Ishikawa (cell line): ENCODE data around the gene ATG9B.

Experiments used
- CEBPB ChIP-seq: IDR thresholded peaks from 2 replicates; pipeline ENCODE4 v1.6.1; 2012
- CREB1 ChIP-seq: IDR thresholded peaks from 2 replicates; pipeline ENCODE4 v1.6.1; 2012; ENCODE audit warnings: low read depth
- EGR1 ChIP-seq: IDR thresholded peaks from 2 replicates; pipeline ENCODE4 v1.6.1; 2012
- EP300 ChIP-seq: IDR thresholded peaks from 2 replicates; pipeline ENCODE4 v1.6.1; 2012; ENCODE audit warnings: borderline replicate concordance
- FOXM1 ChIP-seq: IDR thresholded peaks from 2 replicates; pipeline ENCODE4 v1.6.1; 2012; ENCODE audit warnings: low read depth, borderline replicate concordance
- NFIC ChIP-seq: IDR thresholded peaks from 2 replicates; pipeline ENCODE4 v1.6.1; 2012
- RAD21 ChIP-seq: IDR thresholded peaks from 2 replicates; pipeline ENCODE4 v1.6.1; 2012; ENCODE audit warnings: low read depth
- TAF1 ChIP-seq: IDR thresholded peaks from 2 replicates; pipeline ENCODE4 v1.6.1; 2012; ENCODE audit warnings: low read depth, mild to moderate bottlenecking
- TCF12 ChIP-seq: IDR thresholded peaks from 2 replicates; pipeline ENCODE4 v1.6.1; 2012; ENCODE audit warnings: low read depth
- YY1 ChIP-seq: IDR thresholded peaks from 2 replicates; pipeline ENCODE4 v1.6.1; 2012; ENCODE audit warnings: low read depth
- ZBTB7A ChIP-seq: IDR thresholded peaks from 2 replicates; pipeline ENCODE4 v1.6.1; 2012; ENCODE audit warnings: low read depth
- TF ChIP-seq, protein P1 (sequence below): IDR thresholded peaks from 2 replicates; pipeline ENCODE4 v1.6.1; 2012
- TF ChIP-seq, protein P2 (sequence below): IDR thresholded peaks from 2 replicates; pipeline ENCODE4 v1.6.1; 2012; ENCODE audit warnings: low read depth, mild to moderate bottlenecking
- TF ChIP-seq, protein P3 (sequence below): IDR thresholded peaks from 2 replicates; pipeline ENCODE4 v1.6.1; 2012

DNA sequence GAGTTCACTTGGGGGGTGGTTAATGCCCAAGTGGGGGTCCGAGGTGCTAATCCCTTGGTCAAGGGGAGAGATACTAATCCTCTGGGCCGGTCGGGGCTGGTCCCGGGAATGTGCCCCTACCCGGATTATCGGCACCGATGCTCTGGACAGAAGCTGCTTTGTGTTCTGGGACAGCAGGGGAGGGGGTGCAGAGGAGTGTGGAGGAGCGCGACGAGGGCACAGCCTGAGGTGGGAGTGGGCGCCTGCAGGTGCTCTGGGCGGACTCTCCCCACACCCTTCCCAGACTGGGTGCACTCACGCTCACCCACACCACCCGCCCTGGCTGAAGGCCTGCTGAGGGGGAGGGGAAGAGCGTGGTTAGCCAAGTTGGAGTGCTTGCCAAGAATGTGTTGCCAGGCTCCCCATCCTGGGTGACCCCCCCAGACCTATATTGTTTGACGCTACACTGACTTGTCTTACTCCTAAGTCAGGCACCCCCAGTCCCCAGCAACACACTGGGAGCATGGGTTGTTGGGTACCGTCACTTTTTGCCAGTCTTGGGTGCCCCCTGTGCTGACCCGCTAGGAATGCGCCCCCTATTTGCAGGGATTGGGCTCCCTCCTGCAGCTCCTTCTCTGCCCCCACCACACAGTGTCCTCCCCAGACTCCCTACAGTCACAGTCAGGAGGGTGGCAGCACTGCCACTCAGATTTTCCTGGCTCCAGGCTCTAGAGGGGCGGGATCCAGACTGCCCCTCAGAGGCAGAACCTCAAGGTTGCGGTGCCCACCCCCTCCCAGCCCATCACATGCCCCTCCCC lies 36.3 kb upstream of the ATG9B start:
- TF ChIP-seq RAD21 = 0 out of 2 replicates have a peak, but pooled peaks have one; percentile 1
- no peak for TF ChIP-seq YY1
- 0 out of 2 replicates have a peak, but pooled peaks have one; percentile 23 for TF ChIP-seq EP300
- TF ChIP-seq, protein P1, sequence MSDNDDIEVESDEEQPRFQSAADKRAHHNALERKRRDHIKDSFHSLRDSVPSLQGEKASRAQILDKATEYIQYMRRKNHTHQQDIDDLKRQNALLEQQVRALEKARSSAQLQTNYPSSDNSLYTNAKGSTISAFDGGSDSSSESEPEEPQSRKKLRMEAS = peak; percentile 75; the same call in 1 of the 2 replicates
- TF ChIP-seq, protein P2, sequence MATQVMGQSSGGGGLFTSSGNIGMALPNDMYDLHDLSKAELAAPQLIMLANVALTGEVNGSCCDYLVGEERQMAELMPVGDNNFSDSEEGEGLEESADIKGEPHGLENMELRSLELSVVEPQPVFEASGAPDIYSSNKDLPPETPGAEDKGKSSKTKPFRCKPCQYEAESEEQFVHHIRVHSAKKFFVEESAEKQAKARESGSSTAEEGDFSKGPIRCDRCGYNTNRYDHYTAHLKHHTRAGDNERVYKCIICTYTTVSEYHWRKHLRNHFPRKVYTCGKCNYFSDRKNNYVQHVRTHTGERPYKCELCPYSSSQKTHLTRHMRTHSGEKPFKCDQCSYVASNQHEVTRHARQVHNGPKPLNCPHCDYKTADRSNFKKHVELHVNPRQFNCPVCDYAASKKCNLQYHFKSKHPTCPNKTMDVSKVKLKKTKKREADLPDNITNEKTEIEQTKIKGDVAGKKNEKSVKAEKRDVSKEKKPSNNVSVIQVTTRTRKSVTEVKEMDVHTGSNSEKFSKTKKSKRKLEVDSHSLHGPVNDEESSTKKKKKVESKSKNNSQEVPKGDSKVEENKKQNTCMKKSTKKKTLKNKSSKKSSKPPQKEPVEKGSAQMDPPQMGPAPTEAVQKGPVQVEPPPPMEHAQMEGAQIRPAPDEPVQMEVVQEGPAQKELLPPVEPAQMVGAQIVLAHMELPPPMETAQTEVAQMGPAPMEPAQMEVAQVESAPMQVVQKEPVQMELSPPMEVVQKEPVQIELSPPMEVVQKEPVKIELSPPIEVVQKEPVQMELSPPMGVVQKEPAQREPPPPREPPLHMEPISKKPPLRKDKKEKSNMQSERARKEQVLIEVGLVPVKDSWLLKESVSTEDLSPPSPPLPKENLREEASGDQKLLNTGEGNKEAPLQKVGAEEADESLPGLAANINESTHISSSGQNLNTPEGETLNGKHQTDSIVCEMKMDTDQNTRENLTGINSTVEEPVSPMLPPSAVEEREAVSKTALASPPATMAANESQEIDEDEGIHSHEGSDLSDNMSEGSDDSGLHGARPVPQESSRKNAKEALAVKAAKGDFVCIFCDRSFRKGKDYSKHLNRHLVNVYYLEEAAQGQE = no peak
- peak; percentile 60 for TF ChIP-seq TCF12
- no peak for TF ChIP-seq CREB1
- TF ChIP-seq TAF1 = 0 out of 2 replicates have a peak, but pooled peaks have one; percentile 20
- TF ChIP-seq, protein P3, sequence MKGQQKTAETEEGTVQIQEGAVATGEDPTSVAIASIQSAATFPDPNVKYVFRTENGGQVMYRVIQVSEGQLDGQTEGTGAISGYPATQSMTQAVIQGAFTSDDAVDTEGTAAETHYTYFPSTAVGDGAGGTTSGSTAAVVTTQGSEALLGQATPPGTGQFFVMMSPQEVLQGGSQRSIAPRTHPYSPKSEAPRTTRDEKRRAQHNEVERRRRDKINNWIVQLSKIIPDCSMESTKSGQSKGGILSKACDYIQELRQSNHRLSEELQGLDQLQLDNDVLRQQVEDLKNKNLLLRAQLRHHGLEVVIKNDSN = no peak
- peak; percentile 95 for TF ChIP-seq NFIC
- no peak; the same call in none of the 2 replicates for TF ChIP-seq ZBTB7A
- TF ChIP-seq EGR1 = no peak
- TF ChIP-seq CEBPB = no peak
- TF ChIP-seq FOXM1 = no peak
